ENCODE results near the gene SLC8A3. TPM values are rescaled to one million over a fixed set of nuclear protein-coding genes. Genes with fewer than 3 reads are reported as not detected.

The SLC8A3 gene
- total RNA-seq, 1 donor from 2014 or later = 48.7 TPM

DNA sequence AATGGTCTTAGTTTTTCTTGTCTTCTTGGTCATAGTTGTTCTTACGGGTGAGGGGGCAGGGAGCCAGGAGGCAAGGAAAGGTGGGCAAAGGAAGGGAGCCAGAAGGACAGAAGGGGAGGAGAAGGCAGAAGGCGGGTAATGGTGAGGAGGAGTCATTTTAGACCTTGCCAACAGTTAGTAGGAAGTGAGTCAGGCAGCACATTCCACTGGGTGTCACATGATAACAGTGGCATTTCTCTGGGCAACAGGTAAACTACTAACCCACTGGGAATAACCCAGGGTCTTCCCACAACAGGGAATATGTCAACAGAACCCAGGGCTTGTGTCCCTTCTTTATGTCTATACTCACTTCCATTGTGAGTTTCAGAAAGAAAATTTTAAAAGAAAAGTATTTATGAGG lies 127.6 kb downstream of the SLC8A3 start:
- no peak for DNase-seq

DNA sequence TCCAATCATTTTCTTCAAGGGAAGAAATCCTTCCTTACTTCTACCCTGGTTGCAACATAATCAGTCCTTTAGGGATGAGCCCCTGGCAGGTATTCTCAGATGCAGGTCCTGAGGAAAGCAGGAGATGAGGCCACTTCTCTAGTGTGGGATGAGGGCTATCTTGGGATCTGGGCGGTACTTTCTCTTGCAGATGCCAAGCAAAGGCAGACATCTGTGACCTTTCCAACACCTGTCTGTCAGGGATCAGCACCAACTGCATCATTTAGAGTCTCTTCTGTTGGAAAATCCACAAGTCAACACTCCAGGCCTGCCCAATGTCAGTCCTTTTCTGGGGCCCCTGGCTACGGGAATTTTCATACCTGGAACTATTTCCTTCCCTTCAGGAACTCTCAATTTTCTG lies 129.2 kb downstream of the SLC8A3 start:
- no peak for DNase-seq

DNA sequence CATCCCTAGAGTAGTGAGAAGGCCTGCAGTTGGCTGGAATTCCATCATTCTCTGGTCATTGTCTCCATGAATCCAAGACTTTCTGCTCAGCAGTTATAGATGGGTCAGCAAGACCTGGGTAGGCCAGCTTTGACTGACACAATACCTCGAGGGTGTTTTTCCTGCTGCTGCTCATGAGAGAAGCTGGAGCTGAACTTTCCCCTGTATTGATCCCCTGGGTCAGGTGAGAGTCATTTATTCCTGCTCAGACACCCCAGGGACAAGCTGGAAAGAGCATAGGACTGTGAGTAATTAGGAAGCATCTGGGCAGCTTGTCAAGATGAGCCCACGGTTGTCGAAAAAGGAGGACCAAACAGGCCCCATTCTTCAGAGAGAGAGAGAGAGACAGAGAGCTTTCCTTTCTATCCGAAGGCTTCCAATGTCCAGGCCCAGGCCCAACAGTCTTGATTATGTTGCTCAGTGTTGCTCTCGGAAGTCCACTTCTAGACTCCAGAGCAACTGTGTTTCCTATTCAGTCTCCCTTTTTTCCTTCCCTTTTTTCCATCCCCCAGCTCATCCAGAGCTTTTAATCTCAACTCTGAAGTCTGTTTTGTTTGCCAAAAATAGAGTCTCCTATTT lies 131.1 kb downstream of the SLC8A3 start:
- DNase-seq = no peak

DNA sequence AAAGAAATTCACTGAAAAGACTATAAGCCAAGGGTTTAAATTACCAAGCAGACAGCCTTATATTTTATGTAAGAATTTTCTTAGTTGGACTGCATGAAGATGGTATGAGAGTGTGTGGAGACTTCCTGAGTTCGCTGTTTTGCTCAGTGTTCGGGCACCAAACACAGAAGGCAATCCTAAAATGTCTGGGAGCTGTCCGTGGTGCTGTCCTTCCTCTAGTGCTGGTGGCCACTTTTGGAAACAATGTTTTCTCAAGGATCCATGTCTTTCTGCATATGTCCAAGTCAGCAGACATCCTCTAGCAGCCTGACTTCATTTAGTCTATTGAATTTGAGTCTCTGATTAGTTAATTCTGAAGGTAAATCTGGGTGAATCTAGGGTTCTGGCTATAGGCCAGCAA lies 135.8 kb downstream of the SLC8A3 start:
- no peak for DNase-seq

DNA sequence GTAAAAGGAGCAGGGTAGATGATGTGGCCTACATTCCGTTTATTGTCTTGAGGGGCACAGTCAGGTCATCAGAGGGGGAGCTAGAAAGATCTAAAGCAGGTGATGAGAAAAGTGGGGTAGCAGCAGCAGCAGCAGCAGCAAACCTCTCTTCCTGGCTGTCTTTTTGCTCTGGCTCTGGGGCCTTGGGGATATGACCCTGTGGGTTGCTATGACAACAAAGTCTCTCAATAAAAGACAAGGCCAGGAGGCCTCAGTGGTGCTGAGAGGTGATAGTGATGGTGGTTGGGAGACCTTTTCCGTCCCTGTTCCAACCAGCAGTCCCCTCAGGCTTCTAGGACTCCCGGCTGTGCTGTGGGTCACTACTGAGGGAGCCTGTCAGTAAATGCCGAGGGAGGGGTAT lies 138.6 kb downstream of the SLC8A3 start:
- DNase-seq = no peak

DNA sequence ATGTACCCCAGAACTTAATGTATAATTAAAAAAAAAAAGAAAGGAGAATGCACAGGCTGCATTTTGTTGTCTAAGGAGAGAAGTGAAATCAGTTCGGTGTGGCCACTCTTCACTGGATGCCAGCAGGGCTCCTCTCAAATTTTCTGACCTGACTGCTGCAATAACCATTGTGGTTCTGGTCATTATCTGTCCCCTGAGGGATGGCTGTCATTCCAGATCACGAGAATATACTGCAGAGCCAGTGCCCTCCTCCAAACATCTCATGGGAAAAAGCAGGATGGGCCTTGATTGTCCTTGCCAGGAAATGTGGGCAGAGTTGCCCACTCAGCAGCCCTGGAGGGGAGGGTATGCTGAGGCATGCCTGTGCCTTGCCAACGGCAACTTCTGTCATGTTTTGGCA lies 139.1 kb downstream of the SLC8A3 start:
- DNase-seq = no peak

DNA sequence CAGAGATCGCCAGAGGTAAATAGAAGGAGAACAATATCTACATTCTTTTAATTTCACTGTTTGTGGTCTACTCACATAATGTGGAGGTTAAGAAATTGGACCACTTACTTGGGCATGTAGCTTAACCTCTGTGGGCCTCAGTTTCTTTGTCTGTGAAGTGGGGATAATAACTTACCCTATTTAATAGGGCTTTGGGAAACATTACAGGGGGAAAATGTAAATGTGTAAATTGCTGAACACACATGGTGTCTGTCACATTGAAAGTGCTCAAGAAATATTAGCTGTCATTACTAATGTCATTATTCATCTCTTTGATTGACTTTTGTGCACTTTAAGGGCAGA lies 140.5 kb downstream of the SLC8A3 start:
- DNase-seq = no peak

DNA sequence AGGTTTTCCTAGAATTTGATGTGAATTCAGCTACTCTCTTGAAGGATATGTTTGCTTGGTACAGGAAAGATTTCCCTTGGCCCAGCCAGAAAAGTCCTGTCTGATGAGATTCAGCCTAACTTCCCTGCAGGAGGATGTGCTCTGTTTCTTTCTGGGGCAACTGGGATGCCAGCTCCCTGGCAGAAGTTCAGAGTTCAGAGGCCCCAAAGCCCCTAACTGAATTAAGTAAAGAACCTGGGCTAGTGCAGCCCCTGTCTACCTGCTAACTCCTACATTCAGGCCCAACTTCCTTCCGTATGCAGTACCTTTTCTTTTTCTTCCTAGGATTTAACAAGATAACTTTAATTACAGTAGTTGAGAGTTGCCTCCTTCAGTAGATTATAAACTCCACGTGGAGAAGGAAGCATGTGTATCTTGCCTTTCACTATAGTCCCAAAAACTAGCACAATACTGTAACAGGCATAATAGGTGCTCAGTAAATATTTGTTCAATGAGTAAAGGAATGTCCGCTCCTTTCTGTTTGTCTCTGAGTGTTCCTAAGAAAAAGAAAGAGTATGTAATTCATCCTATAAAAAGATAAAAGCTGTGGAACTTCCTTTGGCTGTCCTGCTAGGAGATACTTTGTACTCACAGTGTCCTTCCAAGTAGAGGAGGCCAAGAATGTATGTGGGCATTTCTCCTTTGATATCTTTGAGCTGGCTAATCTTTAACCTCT lies 141.0 kb downstream of the SLC8A3 start:
- no peak for DNase-seq

DNA sequence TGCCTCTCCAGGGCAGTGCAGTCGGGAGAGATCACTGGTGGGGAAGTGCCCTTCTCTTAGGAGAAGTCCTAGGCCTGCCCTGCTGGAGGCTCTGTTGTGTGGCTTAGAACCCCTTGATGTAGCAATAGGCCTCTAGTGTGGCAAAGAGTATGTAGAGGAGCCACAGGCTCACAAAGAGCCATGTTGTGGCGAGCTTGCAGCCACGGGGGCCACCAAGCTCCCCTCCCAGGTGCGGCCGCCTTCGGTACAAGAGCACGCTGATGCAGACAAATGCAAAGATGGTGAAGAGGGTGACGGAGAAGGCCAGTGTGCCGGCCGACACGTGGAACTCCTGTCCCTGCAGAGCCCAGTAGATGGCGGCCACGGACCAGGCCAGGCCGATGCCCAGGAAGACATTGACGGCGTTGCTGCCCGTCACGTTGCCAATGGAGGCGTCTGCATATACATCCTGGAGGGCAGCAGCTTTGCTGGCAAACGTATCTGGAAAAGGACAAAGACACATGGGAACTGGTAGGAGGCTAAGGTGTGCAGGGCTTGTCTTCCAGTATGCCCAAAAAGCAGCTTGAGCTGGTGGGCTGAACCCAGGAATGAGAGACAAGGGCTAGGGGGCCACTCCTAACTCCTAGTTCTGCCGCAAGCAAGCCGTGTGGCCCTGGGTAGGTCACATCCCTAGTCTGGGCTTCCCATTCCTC lies 142.8 kb downstream of the SLC8A3 start:
- peak; percentile 49 for DNase-seq

DNA sequence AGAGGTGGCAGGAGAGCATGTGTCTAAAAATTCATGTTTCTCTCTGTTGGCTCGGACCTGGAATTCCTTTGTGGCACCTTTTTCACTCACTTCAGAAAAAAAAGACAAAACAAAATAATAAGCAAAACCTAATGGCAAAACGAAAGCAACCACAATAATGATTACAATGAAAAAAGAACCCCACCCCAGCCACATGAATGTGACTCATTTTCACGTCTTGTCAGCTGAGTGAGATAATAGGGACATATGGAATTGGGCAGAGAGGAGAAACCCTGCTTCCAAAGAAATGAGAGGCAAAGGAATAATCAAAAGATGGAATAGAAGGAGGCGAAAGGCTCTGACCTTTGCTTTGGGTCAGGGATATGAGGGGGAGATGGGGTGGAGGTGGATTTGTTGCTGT lies 143.4 kb downstream of the SLC8A3 start:
- no peak for DNase-seq

DNA sequence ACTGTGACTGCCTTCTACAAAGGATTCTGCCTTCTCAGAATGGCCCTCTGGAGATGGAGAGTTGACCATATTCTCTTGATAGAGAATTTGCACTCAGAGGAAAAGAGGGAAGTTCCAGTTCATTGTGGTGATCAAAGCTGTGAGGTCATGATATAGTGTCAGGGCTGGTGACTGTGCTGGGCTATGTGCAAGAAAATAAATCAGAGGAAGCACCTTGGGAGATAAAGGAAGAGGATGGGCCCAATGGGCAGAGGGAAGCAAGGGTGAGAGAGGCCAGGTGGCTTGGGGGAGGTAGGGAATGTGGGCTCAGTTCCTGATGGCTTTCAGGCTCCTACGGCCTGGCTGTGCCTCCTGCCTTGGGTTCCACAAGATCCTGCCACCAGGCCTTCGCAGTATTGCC lies 145.8 kb downstream of the SLC8A3 start:
- no peak for DNase-seq

DNA sequence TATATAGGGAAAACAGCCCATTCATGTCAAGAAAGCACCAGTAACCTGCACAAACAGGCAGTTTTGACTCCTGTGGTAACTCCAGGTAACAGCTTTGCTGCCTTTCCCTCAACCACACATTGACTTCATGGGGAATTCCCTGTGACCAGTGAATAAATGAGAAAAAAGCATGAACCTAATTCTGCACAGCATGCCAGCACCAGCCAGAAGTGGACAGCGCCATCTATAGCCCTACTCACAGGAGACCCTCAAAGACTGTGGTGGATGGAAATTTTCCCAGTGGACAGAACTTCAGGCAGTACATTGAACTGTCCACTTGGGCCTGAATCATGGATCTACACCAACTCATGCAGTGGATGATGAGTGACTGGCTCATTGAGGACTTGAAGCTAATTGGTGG lies 152.1 kb downstream of the SLC8A3 start:
- DNase-seq = no peak

DNA sequence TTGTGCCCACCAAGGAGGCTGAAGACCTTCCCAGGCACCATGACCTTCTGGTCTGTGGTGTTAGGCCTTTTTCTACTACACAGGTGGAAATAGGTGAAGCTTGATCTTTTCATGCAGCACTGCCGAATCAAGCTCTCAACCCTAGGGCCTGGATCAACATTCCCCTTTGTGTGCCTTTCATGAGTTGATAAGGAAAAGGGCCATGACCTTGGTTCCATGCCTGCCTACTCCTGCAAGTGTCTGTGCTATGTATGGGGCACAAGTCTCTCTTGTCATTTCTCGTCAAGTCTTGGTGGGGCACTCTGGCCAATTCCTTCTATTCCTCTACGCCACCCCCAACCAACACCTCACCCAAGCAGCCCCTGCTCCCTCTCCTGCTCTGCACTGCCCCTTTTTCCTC lies 154.5 kb downstream of the SLC8A3 start:
- DNase-seq = no peak

DNA sequence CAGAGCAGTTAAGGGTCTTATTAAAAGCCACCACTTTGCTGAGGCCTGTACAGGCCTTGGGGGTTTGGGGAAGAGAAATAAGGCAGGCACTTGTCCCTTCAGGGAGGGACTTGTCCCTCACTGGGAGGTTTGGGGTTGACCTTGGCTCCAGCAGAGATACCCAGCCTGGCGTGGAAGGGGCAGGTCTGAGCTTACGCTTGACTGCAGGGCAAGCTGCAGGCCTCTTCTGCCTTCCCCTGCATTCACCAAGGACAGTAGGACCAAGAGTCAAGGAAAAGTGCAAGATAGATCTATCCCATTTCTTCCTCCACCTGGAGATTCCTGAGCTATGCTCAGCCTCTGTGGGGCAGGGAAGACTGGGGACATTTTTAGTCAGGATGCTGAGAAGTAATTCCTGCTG lies 155.2 kb downstream of the SLC8A3 start:
- DNase-seq = no peak

DNA sequence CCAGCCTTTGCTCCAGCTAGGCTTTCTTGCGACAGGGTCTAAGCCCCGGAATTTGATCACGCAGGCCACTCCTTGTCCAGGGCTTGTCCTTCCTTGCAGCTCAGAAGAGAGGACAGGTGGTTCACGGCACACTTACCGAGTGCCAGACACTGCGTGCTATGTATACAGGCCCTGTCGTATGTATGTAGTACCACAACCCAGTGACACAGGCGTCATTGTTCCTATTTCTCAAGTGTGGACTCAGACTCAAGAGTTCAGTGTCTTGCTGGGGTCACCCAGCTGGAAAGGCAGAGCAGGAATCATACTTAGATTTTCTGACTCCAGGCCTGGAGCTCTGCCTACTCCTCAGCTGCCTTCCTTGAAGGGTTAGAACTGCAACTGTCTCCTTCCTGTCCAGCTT lies 155.6 kb downstream of the SLC8A3 start:
- no peak for DNase-seq

DNA sequence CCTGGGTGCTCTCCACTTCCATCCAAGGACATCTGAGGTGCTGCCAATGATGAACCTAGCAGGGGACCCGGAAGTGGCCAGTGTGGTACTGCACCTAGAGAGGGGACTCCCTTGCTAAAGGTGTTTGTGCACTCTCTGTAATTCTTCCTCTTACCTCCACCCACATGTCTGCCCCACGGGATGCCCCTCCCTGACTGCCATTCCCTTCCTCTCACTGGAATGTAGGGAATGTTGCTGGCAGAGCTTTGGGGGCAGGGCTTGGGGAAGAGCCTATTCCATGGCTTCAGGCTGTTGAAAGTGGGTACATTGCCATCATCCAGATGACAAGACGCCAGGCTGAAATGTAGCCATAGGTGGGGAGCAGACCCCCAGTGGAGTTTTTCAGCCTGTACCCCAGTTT lies 156.3 kb downstream of the SLC8A3 start:
- no peak for DNase-seq

DNA sequence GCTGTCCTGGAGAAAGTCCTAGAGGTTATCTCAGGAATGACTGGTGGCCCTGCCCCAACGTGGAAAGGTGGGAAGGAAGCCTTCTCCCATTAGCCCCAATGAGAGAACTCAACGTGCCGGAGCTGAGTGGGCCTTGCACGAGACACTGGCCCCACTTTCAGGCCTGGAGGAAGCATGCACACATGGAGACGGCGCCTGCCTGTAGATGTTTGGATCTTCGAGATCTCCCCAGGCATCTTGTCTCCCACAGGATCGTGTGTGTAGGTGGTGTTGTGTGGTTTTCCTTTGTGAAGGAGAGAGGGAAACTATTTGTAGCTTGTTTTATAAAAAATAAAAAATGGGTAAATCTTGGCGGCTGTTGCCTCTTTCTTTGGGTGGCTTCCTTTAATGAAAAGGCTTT lies 156.7 kb downstream of the SLC8A3 start:
- no peak for DNase-seq

DNA sequence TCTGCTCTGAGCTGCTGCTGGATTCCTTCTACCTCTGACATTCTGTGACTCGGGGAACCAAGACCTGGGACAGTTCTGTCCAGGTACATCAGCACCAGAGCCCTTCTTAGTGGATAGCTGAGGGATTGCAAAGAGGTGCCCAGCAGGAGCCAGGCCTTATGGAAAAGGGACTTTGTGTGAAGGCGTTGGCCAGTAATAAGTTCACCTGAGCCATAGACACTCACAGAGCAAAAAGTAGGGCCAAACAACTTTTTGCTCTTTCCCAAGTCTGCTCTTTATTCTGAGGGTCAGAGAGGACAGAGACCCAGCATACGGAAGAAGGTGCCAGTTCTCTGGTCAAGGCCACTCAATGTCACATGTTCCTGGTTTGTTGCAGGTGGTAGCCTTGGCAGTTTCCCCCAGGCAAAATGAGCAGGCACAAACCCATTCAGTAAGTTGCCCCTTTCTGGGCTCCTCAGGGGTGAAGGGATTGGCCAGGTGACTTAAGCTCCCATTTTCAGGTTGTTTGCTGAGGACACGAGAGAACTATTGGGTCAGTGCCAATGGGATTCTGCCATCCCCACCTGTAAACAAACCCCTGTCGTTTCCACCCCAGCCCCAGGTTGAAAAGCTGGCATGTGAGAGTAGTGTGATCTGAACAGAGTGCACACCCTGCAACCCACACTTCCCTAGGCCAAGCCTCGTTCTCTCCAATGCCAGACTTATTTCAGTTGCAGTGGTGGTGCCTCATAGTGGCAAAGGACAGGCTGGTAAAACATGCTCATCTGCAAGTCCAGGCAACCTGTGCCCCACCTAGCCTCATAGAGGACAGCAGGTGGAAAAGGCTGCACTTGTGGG lies 159.2 kb downstream of the SLC8A3 start:
- DNase-seq = no peak

DNA sequence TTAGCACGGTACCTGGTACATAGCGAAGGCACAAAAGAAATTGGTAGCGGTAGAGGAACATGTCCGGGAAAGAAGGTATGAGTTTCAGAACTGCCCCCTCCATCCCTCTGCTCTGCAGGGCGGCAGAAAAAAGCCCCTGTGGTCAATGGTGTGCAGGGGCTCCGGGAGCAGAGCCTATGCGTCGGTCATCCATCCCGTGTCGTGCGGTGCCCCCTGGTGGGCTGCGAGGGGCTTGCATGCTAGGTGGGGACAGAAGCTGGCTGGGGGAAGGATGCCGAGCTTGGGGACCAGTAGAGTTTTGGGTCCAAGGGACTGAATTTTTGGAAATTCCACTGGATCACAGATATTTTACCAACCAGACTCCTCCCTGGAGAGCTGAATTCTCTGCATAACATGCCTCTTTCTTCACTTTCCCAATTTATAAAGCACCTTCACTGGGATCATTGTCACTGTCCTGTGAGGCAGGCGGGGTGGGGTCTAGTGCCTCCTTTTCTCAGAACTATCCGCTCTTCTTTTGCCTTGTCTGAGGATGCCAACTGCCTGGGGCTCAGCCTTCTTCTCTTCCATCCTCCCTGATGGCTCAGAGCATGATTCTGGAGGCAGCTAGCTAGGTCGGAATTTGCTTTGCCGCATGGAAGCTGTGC lies 160.8 kb downstream of the SLC8A3 start:
- DNase-seq = peak; percentile 11

DNA sequence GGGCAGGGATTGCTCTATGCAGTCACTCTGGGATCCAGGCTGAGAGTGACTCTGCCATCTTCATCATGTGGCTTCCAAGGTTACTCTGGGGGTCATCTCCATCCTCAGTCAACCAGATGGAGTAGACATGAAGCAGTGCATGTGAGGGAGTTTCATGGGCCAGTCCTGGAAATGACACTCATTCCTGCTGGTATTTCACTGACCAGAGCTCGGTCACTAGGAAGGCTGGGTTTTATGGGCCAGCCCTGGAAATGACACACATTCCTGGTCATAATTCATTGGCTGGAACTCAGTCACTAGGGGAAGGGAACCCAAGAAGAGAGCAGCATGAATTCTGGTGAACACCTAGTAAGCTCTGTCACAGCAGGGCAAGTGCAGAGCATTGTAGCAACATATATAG lies 164.9 kb downstream of the SLC8A3 start:
- no peak for DNase-seq

DNA sequence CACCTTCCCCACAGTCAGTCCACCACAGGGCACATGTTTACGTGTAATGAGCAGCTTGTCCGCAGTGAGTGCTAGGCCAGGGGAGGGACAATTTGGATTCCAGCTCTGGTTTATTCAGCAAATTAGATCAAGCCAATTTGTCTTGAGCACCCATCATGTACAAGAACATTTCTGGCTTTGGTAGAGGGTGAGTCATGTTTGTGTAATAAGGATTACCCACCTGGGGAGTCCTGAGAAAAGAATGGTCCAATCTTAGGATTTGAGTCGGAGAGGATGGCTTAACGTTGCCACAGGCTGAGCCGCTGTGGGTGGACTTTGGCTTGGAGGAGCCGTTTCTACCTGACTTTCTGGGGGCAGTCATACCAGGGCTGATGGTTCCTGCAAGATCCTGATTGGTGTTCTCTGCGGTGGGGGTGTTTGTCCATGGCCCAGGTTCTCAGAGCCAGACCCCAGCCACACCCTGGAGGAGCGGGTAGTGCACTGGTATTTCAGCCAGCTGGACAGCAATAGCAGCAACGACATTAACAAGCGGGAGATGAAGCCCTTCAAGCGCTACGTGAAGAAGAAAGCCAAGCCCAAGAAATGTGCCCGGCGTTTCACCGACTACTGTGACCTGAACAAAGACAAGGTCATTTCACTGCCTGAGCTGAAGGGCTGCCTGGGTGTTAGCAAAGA lies 165.8 kb downstream of the SLC8A3 start:
- no peak for DNase-seq

Measured in occipital lobe (tissue), 2 donors.